ENCODE results near the gene NHSL2. TPM values are rescaled to one million over a fixed set of nuclear protein-coding genes. Genes with fewer than 3 reads are reported as not detected.
"Not testable (repeated sequence)": the region's sequence is repeated elsewhere in the genome, so short reads cannot be mapped to it uniquely, and the experiment has no call there.

The NHSL2 gene
- 6.7 TPM for total RNA-seq
- long read RNA-seq, partial matches to known transcripts, result 1 of 5 reads
- long read RNA-seq, other reads (novel, unspliced or antisense), result 4 of 5 reads

DNA sequence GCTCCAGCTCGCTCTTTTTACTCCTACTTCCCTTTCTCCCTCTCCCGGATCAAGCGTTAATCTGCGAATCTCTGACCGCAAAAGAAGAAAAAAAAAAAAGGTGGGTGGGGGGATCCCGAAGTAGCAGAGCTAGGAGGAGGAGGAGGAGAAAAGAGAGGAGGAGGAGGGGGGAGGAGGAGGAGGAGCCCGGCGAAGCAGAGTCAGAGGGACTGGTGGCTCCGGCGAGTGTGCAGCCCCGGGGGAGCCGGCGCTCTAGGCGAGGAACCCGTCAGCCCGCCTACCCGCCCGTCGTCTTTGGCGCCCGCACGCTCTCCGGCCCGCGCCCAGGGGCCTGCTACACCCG, at the start of gene NHSL2:
Gene NHSL2 (plus strand): TSS at position 203 of the 343 bp plus-strand sequence.
- DNase-seq (ENCODE audit: low spot score), result no peak
- intact Hi-C loops (cut with DNase I), result loop anchor here (5.0 to 10.0 kb wide), 2 partner anchors 87 to 214 kb away; no protein-coding TSS in a partner anchor

GRCh38 chrX:71867680-71868079, 43.0 kb upstream of the NHSL2 start:
- intact Hi-C loops (cut with DNase I), result no loop called here

GRCh38 chrX:71869566-71869965, 41.1 kb upstream of the NHSL2 start:
- intact Hi-C loops (cut with DNase I), result not testable (repeated sequence)

More at GRCh38 chrX:71867680-71868079, 43.0 kb upstream of the NHSL2 start:
- DNase-seq (ENCODE audit: low spot score), result no peak

DNA sequence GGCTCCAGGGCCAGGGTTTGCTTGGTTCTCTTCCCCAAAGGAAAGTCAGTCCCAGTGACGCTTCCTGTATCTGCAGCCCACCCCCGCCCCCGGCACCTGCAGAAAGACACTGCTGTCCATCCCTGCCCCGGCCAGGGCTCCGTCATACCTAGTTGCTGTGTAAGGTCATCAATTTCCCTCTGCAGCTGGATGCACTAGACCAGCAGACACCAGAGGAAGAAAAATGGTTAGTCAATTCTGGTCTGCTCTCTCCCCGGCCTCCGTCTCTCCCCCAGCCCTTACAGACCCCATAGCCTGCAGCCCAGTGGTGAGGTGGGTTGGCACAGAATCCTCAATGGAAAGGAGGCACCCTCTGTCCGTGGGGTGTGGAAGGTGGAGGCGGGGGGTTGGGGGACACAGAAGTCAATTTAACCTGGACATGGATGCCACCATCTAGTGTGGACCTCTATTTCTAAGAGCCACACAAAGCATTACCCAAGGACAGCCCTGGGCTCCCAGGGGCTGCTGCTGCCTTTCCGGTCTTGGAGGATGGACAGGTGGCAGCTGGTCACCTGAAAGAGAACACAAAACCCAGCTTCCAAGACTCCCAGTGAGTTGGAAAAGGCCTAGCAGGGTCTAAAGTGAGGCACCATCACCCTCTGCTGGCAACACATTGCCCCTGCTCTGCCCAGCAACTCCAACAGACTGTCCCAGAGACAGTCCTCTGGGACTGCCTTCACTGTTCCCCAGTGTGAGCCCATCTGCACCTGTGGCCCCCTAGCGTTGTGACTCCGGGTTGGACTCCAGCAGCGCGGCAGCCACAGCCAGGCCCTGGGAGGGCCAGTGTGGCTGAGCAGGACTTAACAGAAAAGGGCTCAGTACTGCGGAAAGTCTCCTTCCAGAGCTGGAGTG, 40.2 kb upstream of the NHSL2 start:
- DNase-seq (ENCODE audit: low spot score), result no peak
- intact Hi-C loops (cut with DNase I), result no loop called here

More at GRCh38 chrX:71869566-71869965, 41.1 kb upstream of the NHSL2 start:
- DNase-seq (ENCODE audit: low spot score), result not testable (repeated sequence)

GRCh38 chrX:71871367-71871766, 39.3 kb upstream of the NHSL2 start:
- intact Hi-C loops (cut with DNase I), result no loop called here
- DNase-seq (ENCODE audit: low spot score), result no peak

DNA sequence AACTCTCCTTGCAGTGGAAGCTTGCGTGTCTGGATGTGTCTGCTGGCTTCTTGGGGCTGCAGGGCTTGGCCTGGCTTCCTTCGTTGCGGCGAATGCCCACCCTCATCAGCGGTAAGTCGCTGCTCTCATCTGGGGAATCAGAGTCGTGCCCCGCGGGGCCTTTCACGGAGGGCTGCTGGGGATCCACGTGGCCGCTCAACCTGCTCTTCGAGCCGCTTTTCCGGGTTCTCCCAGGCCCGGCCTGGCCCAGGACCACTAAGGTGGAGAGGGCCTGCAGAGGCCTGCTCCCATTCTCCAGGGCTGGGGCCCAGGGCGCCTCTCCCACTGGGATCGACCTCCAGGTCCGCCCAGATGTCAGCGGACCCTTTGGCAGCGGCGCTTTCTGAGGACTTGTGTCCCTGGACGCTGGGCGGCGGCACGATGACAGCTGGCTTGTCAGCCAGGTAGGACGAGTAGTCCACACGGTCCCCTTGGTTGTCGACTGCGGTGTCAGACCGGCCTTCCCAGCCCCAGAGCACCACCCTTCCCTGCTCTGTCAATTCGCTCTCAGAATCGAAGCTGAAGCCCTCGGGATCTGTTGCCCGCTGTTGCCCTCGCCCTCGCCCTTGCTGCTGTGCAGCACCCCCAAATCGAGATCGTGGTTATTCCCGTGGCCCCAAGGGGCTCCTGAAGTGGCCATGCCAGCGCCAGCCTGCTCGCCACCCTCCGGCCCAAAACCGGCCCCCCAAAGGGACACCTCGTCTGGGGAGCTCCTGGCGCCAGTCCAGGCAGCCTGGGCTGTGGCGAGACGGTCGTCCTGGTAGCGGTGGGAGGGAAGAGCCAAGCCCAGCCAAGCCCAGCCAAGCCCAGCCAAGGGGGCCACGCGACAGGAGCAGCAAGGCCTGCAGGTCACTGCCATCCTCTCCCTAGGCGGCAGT, 37.8 kb upstream of the NHSL2 start:
- DNase-seq (ENCODE audit: low spot score), result no peak
- intact Hi-C loops (cut with DNase I), result no loop called here

GRCh38 chrX:71873459-71873833, 37.2 kb upstream of the NHSL2 start:
- no peak for DNase-seq (ENCODE audit: low spot score)
- intact Hi-C loops (cut with DNase I), result no loop called here

- intact Hi-C loops (cut with DNase I); DNase-seq (ENCODE audit: low spot score): not testable (repeated sequence)
Observed at GRCh38 chrX:71876841-71877240, 33.8 kb upstream of the NHSL2 start.

- DNase-seq (ENCODE audit: low spot score), result no peak
- intact Hi-C loops (cut with DNase I), result no loop called here
Observed at GRCh38 chrX:71885099-71885498, 25.5 kb upstream of the NHSL2 start.

DNA sequence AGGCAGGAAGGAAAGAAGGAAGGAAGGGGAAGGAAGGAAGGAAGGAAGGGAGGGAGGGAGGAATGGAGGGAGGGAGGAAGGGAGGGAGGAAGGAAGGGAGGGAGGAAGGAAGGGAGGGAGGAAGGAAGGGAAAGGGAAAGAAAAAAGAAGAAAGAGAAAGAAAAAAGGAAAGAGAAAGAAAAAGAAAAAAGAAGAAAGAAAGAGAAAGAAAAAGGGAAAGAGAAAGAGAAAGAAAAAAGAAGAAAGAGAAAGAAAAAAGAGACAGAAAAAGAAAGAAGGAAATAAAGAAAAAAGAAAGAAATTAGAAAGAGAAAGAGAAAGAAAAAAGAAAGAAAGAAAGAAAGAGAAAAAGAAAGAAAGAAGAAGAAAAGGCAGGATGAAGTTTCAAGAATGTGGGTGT, 15.0 kb upstream of the NHSL2 start:
- no peak for DNase-seq (ENCODE audit: low spot score)

DNA sequence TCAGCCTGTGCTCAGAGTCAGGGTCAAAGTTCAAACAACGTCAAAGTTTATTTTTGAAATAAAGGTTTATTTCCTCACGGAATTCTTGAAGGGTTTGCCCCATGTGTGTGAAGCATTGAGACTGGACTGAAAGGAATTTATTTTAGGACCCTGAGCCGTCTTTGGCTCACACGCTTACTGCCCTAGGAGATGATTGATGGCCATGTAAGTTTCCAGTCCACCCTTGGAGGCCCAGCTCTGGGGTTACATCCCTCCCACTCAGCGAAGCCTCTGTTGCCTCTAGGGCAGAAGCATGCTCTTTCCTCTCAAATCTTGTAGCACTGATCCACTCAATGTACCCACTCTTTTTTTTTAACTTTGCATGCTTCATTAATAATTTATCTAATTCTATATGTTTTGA, 4.5 kb upstream of the NHSL2 start:
- intact Hi-C loops (cut with DNase I), result no loop called here

More for the DNA sequence above, 15.0 kb upstream of the NHSL2 start:
- intact Hi-C loops (cut with DNase I), result no loop called here

GRCh38 chrX:71908387-71908786, 2.3 kb upstream of the NHSL2 start:
- intact Hi-C loops (cut with DNase I), result no loop called here

More for the DNA sequence above, 4.5 kb upstream of the NHSL2 start:
- DNase-seq (ENCODE audit: low spot score), result no peak

GRCh38 chrX:71909956-71910355, 689 bp upstream of the NHSL2 start:
- DNase-seq (ENCODE audit: low spot score), result no peak
- intact Hi-C loops (cut with DNase I), result loop anchor here (5.0 to 10.0 kb wide), 2 partner anchors 87 to 215 kb away; no protein-coding TSS in a partner anchor

More at GRCh38 chrX:71908387-71908786, 2.3 kb upstream of the NHSL2 start:
- DNase-seq (ENCODE audit: low spot score), result no peak

- intact Hi-C loops (cut with DNase I), result loop anchor here (5.0 to 10.0 kb wide), 2 partner anchors 86 to 214 kb away; no protein-coding TSS in a partner anchor
Observed at GRCh38 chrX:71910986-71911730, 513 bp downstream of the NHSL2 start.

DNA sequence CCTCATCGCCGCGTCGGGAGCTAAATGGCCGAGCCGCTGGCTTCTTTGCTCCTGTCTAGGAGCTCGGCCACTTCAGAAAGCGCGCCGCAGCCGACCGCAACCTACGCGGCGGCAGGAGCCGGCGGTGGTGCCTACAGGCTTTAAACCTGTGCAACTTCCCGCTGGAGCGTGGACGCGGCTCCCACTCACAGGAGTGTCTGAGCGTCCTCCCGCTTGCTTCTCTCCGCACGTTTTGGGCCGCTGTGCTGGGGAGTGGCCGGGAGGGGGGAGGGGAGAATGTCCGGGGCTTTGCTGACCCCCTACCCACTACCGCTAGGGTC, 1.0 kb downstream of the NHSL2 start:
- DNase-seq (ENCODE audit: low spot score), result no peak
- intact Hi-C loops (cut with DNase I), result loop anchor here (5.0 to 10.0 kb wide), 2 partner anchors 86 to 213 kb away; no protein-coding TSS in a partner anchor

More at GRCh38 chrX:71910986-71911730, 513 bp downstream of the NHSL2 start:
- no peak for DNase-seq (ENCODE audit: low spot score)

DNA sequence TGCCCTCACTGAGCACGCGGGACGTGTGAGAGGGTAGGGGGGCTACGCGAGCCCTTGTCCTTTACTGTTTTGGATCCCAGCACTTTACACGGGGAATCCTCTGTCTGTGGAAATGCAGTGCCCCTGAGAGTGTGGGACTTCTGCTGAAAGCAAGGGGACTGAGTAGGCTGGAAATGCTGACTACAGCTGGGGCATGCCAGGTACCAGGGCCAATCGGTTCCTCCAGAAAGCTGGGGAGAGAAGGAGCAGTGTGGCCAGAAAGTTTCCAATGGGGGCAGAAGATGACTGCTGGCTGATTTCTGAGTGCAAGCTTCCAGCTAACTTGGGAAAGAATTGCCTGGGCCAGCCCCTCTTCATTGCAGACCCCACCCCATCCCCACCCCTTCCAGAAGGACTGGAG, 1.5 kb downstream of the NHSL2 start:
- intact Hi-C loops (cut with DNase I), result loop anchor here (5.0 to 10.0 kb wide), 2 partner anchors 85 to 213 kb away; no protein-coding TSS in a partner anchor
- no peak for DNase-seq (ENCODE audit: low spot score)

DNA sequence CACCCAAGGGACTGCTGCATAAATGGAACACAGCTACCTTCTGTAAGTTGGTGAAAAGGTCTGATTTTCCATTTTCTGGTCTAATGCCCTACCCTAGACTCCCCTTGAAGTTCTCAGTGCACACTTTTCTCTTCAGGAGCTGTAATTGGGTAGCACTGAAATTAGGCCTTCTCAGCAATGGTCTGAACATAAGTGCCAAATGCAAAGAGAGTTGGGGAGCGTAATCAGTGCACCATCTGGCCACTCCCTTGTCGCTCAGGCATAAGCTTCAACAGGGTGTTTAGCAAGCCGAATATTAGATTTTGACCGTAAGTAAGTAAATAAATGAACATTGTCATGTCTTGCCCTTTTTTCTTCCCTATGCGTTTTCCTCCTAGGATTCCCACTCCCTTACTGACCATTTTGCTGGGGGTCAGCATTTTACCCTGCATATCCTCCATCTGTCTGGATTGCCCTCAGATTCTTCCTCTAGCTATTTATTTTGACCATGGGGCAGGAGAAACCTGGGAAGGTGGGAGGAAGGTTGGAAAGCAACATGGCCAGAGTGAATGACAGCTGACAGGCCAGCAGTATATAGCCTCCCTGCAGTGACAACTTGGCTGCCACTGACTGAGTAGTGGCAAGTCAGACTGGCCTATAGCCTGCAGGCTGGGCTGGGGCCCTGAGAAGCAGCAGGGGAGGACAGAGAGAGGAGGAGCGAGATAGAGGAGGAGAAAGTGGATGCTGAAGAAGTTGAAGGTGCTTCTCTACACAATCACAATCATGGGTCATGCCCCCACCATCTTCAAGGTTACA, 2.7 kb downstream of the NHSL2 start:
- intact Hi-C loops (cut with DNase I), result loop anchor here (5.0 to 10.0 kb wide), 2 partner anchors 84 to 211 kb away; no protein-coding TSS in a partner anchor
- no peak for DNase-seq (ENCODE audit: low spot score)

DNA sequence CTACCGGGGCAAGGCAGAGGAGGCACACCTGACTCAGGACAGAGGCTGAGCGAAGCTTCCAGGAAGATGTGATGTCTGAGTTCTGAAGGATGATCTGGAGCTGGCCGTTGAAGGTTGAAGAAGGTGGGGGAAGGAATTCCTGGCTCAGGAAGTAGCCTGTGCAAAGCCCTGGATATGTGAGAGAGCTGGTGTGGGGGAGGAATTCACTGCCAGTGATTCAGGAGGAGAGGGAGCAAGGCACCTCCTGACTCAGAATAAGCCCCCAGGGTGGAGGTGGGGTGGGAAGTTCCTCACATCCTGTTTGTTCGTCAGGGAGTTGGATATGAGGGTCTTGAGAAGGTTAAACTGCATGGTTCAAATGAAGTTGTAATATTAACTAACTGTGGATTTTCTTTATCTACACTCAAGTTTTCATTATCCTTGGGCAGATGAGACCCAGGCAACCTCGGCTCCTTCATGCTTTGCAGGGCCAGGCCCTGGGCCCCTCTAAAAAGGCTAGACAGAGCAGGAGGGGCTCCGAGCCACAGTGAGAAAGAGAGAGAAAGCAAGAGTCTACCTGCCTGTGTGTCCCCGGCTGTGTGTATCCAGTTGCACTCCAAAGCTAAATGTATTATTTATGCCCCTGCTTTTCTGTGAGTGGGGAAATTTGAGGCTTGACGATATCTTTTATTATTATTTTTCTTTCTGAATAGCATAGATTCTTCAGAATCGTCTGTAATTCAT, 7.1 kb downstream of the NHSL2 start:
- intact Hi-C loops (cut with DNase I), result loop anchor here (10.0 kb wide), 1 partner anchor 207 kb away; no protein-coding TSS in a partner anchor

More for the DNA sequence above, 7.1 kb downstream of the NHSL2 start:
- no peak for DNase-seq (ENCODE audit: low spot score)

All from cardiac septum (tissue), 1 donor.